HG02884 (cell line): ENCODE measurements around the gene ADGRG1.

Experiments used
- ATAC-seq: cut with Tn5 transposase; IDR thresholded peaks from one replicate; pipeline ENCODE4 v1.9.1; 2021; ENCODE audit warnings: mild to moderate bottlenecking, moderate library complexity; ENCODE audit not compliant: unreplicated experiment

The ADGRG1 gene

GRCh38 chr16:57680842-57681375 lies 52.5 kb downstream of the ADGRG1 start:
- ATAC-seq: no peak

GRCh38 chr16:57681950-57682728 lies 53.7 kb downstream of the ADGRG1 start:
- ATAC-seq: no peak

- no peak for ATAC-seq
Measured at GRCh38 chr16:57682809-57683635, 54.6 kb downstream of the ADGRG1 start.

- ATAC-seq: no peak
Measured at GRCh38 chr16:57683636-57684545, 55.5 kb downstream of the ADGRG1 start.

- no peak for ATAC-seq
Measured at GRCh38 chr16:57684626-57685358, 56.4 kb downstream of the ADGRG1 start.

- no peak for ATAC-seq
Measured at GRCh38 chr16:57685633-57686032, 57.2 kb downstream of the ADGRG1 start.

GRCh38 chr16:57686577-57686976 lies 58.1 kb downstream of the ADGRG1 start:
- no peak for ATAC-seq

GRCh38 chr16:57687363-57687929 lies 59.0 kb downstream of the ADGRG1 start:
- no peak for ATAC-seq

GRCh38 chr16:57688487-57688986 lies 60.1 kb downstream of the ADGRG1 start:
- no peak for ATAC-seq

GRCh38 chr16:57688987-57689761 lies 60.7 kb downstream of the ADGRG1 start:
- no peak for ATAC-seq

- peak; percentile 76 for ATAC-seq
Measured at GRCh38 chr16:57689762-57690558, 61.5 kb downstream of the ADGRG1 start.

- no peak for ATAC-seq
Measured at GRCh38 chr16:57690782-57691471, 62.5 kb downstream of the ADGRG1 start.

- ATAC-seq: no peak
Measured at GRCh38 chr16:57692636-57693035, 64.2 kb downstream of the ADGRG1 start.

- ATAC-seq: no peak
Measured at GRCh38 chr16:57693550-57693949, 65.1 kb downstream of the ADGRG1 start.

- no peak for ATAC-seq
Measured at GRCh38 chr16:57694231-57694724, 65.8 kb downstream of the ADGRG1 start.

- no peak for ATAC-seq
Measured at GRCh38 chr16:57694725-57695679, 66.6 kb downstream of the ADGRG1 start, which contains the start of gene DRC7. TSS of gene DRC7 (plus strand) at chr16:57694806. CDS start at chr16:57697950, 3,144 bp downstream.
